Stimulated activated CD8-positive, alpha-beta memory T cell treated with anti-CD3 and anti-CD28 coated beads, Interleukin-15, amount 100 ng/mL, for 48 hours (primary cell): ENCODE data around the gene CNOT11.
"Not testable (repeated sequence)": the region's sequence is repeated elsewhere in the genome, so short reads cannot be mapped to it uniquely, and the experiment has no call there.

Experiments
- DNase-seq, 2 donors: peaks; one replicate each; pipeline ENCODE4 v3.0.0-alpha.2; 2020; ENCODE audit warnings: low read depth in 2 of 2

The CNOT11 gene

DNA sequence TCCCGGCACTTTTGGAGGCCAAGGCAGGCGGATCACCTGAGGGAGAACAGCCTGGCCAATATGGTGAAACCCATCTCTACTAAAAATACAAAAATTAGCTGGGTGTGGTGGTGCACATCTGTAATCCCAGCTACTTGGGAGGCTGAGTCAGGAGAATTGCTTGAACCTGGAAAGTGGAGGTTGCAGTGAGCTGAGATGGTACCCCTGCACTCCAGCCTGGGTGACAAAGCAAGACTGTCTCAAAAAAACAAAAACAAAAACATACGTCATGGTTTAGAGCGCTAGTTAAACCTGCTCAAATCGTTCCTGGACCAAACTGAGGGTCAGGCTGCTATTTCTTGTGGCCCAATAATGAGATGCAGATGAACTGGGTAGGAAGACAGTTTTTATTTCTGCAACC is 7.2 kb upstream of the CNOT11 start:
- DNase-seq, result not testable (repeated sequence)

DNA sequence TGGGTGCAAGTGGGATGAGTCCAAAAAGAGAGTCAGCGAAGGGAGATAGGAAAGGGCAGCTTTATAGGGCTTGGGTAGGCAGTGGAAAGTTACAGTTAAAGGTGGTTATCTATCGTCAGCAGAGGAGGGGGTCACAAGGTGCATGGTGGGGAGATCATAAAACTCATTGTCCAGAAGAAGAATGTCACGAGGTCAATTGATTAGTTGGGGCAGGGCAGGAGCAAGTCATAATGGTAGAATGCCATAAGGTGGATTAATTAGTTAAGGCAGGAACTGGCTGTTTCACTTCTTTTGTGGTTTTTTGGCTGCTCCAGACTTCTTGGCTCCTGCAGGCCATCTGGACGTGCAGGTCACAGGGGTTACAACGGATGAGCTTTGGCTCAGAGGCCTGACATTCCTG is 3.9 kb upstream of the CNOT11 start:
- DNase-seq, result not testable (repeated sequence)

GRCh38 chr2:101249826-101250225 is 2.9 kb upstream of the CNOT11 start:
- DNase-seq, result no peak

GRCh38 chr2:101251246-101251781 is 1.4 kb upstream of the CNOT11 start:
- DNase-seq, result not testable (repeated sequence)

- no peak for DNase-seq
These were observed 760 bp upstream of the CNOT11 start for GRCh38 chr2:101251844-101252407.

DNA sequence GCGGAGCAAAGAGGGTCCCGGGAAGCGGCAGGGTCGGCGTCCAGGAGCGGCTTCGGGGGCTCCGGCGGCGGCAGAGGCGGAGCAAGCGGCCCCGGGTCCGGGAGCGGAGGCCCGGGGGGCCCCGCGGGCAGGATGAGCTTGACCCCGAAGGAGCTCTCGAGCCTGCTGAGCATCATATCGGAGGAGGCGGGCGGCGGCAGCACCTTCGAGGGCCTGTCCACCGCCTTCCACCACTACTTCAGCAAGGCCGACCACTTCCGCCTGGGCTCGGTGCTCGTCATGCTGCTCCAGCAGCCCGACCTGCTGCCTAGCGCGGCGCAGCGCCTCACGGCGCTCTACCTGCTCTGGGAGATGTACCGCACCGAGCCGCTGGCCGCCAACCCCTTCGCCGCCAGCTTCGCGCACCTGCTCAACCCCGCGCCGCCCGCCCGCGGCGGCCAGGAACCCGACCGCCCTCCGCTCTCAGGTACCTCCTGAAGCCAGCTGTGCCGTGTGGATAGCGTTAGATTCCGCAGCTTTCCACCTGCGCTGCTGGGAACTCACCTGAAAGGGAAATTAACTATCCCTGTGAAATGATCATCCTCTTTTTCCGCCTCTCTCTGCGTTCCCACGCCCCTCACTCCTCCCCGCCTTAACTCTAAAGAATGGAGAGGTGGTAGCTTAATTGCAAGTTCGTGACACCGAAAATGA is 472 bp downstream of the CNOT11 start:
- DNase-seq, result peak; percentile 57 to 59

GRCh38 chr2:101253703-101254450 is 1.2 kb downstream of the CNOT11 start:
- no peak for DNase-seq

- DNase-seq, result no peak
These were observed 2.8 kb downstream of the CNOT11 start for GRCh38 chr2:101255501-101255900.

GRCh38 chr2:101256316-101256715 is 3.6 kb downstream of the CNOT11 start:
- no peak for DNase-seq

GRCh38 chr2:101258804-101259203 is 6.1 kb downstream of the CNOT11 start:
- DNase-seq, result no peak

DNA sequence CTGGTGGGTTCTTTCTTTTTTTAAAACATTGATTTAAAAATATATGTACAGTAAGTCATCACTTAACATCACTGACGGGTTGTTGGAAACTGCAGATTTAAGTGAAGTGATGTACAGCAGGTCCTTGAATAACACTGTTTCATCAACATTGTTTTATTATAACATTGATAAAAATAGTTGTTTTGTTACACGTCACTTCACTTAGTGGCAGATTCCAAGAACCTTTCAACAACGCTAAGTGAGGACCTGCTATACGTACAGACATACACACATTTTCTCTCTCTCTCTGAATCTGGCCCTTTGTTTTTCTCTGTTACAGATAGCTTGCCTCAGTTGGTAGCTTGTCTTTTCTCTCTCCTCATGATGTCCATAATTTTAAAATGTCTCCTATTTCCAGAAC is 9.5 kb downstream of the CNOT11 start:
- DNase-seq, result no peak

DNA sequence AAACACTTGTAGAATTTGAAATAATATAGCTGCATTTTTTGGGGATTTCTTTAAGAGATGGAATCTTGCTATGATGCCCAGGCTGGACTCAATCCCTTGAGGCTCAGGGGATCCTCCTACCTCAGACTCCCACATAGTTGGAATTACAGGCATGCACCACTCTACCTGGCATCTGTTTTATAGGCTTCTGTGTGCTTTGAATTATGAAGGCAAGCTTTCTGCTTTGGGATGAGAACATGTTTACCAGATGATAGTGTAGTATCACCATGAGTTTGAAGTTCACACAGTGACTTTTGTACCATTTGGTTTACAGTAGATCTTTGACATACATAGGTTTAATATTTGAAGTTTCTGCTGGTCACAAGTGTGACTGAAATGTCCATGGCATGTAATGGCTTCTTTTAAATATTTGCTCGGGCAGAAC is 10.7 kb downstream of the CNOT11 start:
- DNase-seq, result no peak

DNA sequence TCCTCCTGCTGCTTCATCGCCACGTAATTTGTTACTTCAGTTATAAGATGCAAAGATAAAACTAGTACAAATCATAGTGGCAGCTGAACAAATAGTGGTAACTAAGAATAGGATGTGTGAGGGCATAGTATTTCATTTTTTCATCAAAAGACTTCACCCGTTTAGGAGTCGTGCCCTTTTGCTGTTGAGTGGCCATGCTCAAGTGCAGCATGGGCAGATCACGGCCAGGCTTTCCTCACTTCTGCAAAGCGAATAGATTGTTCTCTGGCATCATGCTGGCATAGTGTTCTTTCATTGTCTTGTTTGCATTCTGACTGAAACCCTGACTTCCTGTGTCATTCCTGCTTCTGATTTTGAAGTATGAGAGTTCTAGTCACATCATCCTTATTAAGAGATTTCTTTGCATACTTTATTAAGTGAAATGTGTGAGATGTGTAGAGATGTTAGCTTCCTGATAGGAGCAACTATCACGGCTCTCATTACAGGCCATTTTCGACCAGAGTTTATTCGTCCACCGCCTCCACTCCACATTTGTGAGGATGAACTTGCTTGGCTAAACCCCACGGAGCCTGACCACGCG is 11.8 kb downstream of the CNOT11 start:
- DNase-seq, result no peak

GRCh38 chr2:101265893-101266499 is 13.3 kb downstream of the CNOT11 start:
- no peak for DNase-seq

- no peak for DNase-seq
These were observed 15.3 kb downstream of the CNOT11 start for GRCh38 chr2:101267671-101268656.

GRCh38 chr2:101270700-101271259 is 18.1 kb downstream of the CNOT11 start:
- DNase-seq, result no peak

DNA sequence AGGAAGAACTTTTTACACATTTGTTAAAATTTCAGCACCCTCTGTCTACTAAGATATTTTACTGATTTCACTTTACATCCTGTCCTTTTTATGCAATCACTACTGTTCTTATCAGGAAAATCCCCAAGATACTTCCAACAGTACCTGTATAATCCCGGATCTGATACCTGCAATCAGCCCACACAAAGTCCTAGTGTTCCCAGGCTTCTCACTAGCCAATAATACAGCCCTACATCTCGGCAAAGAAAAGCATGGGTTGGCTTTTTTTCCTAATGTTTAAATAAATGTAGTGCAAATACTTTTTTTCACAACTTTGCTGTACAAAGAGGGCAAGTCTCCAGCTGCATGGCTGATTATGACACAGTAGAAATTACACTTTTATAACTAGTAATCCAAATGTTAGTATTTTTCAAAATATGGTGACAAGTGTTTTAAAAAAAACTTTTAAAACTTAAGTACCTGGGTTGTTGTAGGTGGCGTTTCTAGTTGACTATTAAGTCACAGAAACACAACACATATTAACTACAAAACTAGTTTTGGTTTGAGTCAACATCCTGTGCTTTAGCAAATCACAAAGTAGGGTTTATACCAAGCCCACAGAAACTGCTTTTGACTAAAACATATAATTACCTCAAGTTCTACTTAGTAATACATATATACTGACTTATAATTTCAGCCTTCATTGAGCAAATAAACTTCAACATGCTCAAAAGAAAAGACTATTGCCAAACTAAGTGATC is 19.5 kb downstream of the CNOT11 start:
- DNase-seq, result no peak

DNA sequence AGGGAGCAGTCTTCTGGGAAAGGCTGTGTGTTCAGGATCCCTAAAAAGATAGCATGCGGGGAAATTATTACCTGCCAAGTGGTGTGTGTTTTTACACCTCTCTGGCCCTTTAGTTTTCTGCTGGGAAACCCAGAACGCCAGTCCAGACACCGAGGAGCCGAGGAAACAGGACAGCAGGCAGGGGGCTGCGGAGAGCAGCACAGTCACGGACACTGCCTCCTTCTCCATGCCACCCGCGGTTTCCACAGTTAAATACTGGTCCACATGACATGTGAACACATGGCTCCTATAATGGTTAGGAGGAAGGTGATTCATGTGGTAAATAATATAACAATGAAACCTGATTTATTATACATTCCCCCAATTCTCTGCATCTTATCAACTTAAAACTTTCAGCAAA is 20.4 kb downstream of the CNOT11 start:
- no peak for DNase-seq

- no peak for DNase-seq
These were observed 21.5 kb downstream of the CNOT11 start for GRCh38 chr2:101274142-101274541.

DNA sequence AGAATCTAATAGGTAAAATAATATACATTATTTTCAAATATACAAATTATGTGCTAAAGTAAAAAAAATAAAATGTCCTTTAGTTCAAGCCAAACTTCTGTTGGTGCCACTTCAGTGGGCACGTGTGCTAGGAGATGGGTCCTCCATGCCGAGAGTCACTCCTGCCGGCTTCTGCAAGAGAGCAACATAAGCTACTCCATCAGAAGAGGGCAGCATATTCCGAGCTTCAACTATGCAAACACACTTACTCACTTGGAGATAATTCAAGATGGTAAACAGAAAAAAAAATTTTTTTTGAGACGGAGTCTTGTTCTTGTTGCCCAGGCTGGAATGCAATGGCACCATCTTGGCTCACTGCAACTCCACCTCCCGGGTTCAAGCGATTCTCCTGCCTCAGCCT is 24.4 kb downstream of the CNOT11 start:
- no peak for DNase-seq
